HK-2 (cell line): Measurements from ENCODE around the gene DOP1B.
A peak's percentile ranks its signal among the peaks of the same experiment; 100 is the strongest.
"Not testable (repeated sequence)": the region's sequence is repeated elsewhere in the genome, so short reads cannot be mapped to it uniquely, and the experiment has no call there.

ENCODE experiments used
- DNase-seq: peaks from one replicate; pipeline ENCODE4 v3.0.0-alpha.2; 2018; ENCODE audit not compliant: unreplicated experiment

Gene DOP1B

GRCh38 chr21:36174780-36175179, 18.2 kb downstream of the DOP1B start:
- no peak for DNase-seq

- no peak for DNase-seq
Measured at GRCh38 chr21:36175771-36176565, 19.3 kb downstream of the DOP1B start.

GRCh38 chr21:36178349-36178748, 21.7 kb downstream of the DOP1B start:
- DNase-seq = no peak

- no peak for DNase-seq
Measured at GRCh38 chr21:36179145-36179544, 22.5 kb downstream of the DOP1B start.

GRCh38 chr21:36180963-36181362, 24.3 kb downstream of the DOP1B start:
- no peak for DNase-seq

GRCh38 chr21:36183144-36183795, 26.6 kb downstream of the DOP1B start:
- DNase-seq = no peak

GRCh38 chr21:36184545-36184944, 27.9 kb downstream of the DOP1B start:
- no peak for DNase-seq

- no peak for DNase-seq
Measured at GRCh38 chr21:36185523-36185922, 28.9 kb downstream of the DOP1B start.

GRCh38 chr21:36186081-36186480, 29.5 kb downstream of the DOP1B start:
- no peak for DNase-seq

GRCh38 chr21:36186506-36187399, 30.1 kb downstream of the DOP1B start:
- DNase-seq = no peak

GRCh38 chr21:36188081-36188681, 31.6 kb downstream of the DOP1B start:
- DNase-seq = no peak

GRCh38 chr21:36188937-36189336, 32.3 kb downstream of the DOP1B start:
- DNase-seq = no peak

GRCh38 chr21:36190736-36191135, 34.1 kb downstream of the DOP1B start:
- no peak for DNase-seq

GRCh38 chr21:36193200-36193599, 36.6 kb downstream of the DOP1B start:
- DNase-seq = peak; percentile 66

GRCh38 chr21:36194024-36194423, 37.4 kb downstream of the DOP1B start:
- no peak for DNase-seq

- no peak for DNase-seq
Measured at GRCh38 chr21:36195613-36196012, 39.0 kb downstream of the DOP1B start.

- DNase-seq = no peak
Measured at GRCh38 chr21:36199021-36199420, 42.4 kb downstream of the DOP1B start.

GRCh38 chr21:36199575-36199974, 43.0 kb downstream of the DOP1B start:
- DNase-seq = not testable (repeated sequence)

GRCh38 chr21:36200081-36200561, 43.5 kb downstream of the DOP1B start:
- no peak for DNase-seq

GRCh38 chr21:36202726-36203602, 46.3 kb downstream of the DOP1B start:
- DNase-seq = no peak

GRCh38 chr21:36203603-36203889, 46.9 kb downstream of the DOP1B start:
- peak; percentile 54 for DNase-seq
